Mesenchymal stem cell (in vitro differentiated cells and primary cell): ENCODE results near the gene AGAP1.
A peak's percentile ranks its signal among the peaks of the same experiment; 100 is the strongest.

ENCODE experiments used
- DNase-seq: peaks from one replicate; pipeline ENCODE4 v3.0.0-alpha.2; 2013
- H2AFZ ChIP-seq: one replicate; pipeline ENCODE4 v1.6.1; 2013; ENCODE audit warnings: low read depth, mild to moderate bottlenecking, control low read depth, inconsistent platforms, low read length, moderate library complexity
- H2AK5ac ChIP-seq: 2 replicates; pipeline ENCODE4 v1.6.1; 2013; ENCODE audit warnings: low read length, moderate library complexity, mild to moderate bottlenecking, inconsistent platforms; ENCODE audit not compliant: severe bottlenecking
- H2BK120ac ChIP-seq: one replicate; pipeline ENCODE4 v1.6.1; 2013; ENCODE audit warnings: low read depth, mild to moderate bottlenecking, inconsistent platforms, low read length, moderate library complexity
- H2BK12ac ChIP-seq, 2 experiments: one replicate each; pipeline ENCODE4 v1.6.1; 2013; ENCODE audit warnings: inconsistent platforms in 2 of 2, low read length in 2 of 2, mild to moderate bottlenecking in 2 of 2, moderate library complexity in 2 of 2, control low read depth in 1 of 2
- H2BK15ac ChIP-seq: one replicate; pipeline ENCODE4 v1.6.1; 2013; ENCODE audit warnings: mild to moderate bottlenecking, low read depth, inconsistent platforms; ENCODE audit not compliant: poor library complexity, severe bottlenecking
- H2BK5ac ChIP-seq: 2 replicates; pipeline ENCODE4 v1.6.1; 2013; ENCODE audit warnings: low read depth, mild to moderate bottlenecking, low read length, control low read depth, inconsistent platforms; ENCODE audit not compliant: poor library complexity, severe bottlenecking
- H3K14ac ChIP-seq, 2 experiments: one replicate each; pipeline ENCODE4 v1.6.1; 2013; ENCODE audit warnings: inconsistent platforms in 2 of 2, low read length in 2 of 2, control low read depth in 1 of 2, mild to moderate bottlenecking in 1 of 2, moderate library complexity in 1 of 2
- H3K18ac ChIP-seq, 2 experiments: one replicate each; pipeline ENCODE4 v1.6.1; 2013; ENCODE audit warnings: inconsistent platforms in 2 of 2, low read length in 2 of 2, control low read depth in 1 of 2, low read depth in 1 of 2, mild to moderate bottlenecking in 1 of 2
- H3K23ac ChIP-seq, 2 experiments: one replicate each; pipeline ENCODE4 v1.6.1; 2013; ENCODE audit warnings: inconsistent platforms in 2 of 2, low read length in 2 of 2, mild to moderate bottlenecking in 2 of 2, moderate library complexity in 2 of 2, control low read depth in 1 of 2
- H3K27ac ChIP-seq: 2 replicates; pipeline ENCODE4 v1.5.1; 2013; ENCODE audit warnings: mild to moderate bottlenecking, moderate library complexity, low read length, control low read depth, inconsistent platforms; ENCODE audit not compliant: poor library complexity, severe bottlenecking
- H3K27me3 ChIP-seq, 2 experiments: 2 replicates each; pipeline versions ENCODE4 v1.6.1 to v1.7.0; 2013; ENCODE audit warnings: low read length in 2 of 2, mild to moderate bottlenecking in 2 of 2, moderate library complexity in 2 of 2, control low read depth in 1 of 2, inconsistent platforms in 1 of 2; ENCODE audit not compliant: control insufficient read depth in 1 of 2, insufficient read depth in 1 of 2
- H3K36me3 ChIP-seq, 2 experiments: 2 replicates each; pipeline versions ENCODE4 v1.6.1 to v1.7.0; 2013; ENCODE audit warnings: low read length in 2 of 2, control low read depth in 1 of 2, inconsistent platforms in 1 of 2, low read depth in 1 of 2, mild to moderate bottlenecking in 1 of 2; ENCODE audit not compliant: insufficient read depth in 2 of 2, control insufficient read depth in 1 of 2
- H3K4ac ChIP-seq, 2 experiments: one replicate each; pipeline ENCODE4 v1.6.1; 2013; ENCODE audit warnings: inconsistent platforms in 2 of 2, low read length in 2 of 2, mild to moderate bottlenecking in 2 of 2, moderate library complexity in 2 of 2, control low read depth in 1 of 2, low read depth in 1 of 2
- H3K4me1 ChIP-seq: 2 replicates; pipeline ENCODE4 v1.6.1; 2013; ENCODE audit warnings: low read depth, low read length, control low read depth; ENCODE audit not compliant: control insufficient read depth, insufficient read depth
- H3K4me2 ChIP-seq: 2 replicates; pipeline ENCODE4 v1.6.1; 2013; ENCODE audit warnings: low read length, mild to moderate bottlenecking, inconsistent platforms; ENCODE audit not compliant: poor library complexity, severe bottlenecking
- H3K4me3 ChIP-seq, 2 experiments: 2 replicates each; pipeline versions ENCODE4 v1.5.1 to v1.7.0; 2013; ENCODE audit warnings: low read length in 2 of 2, mild to moderate bottlenecking in 2 of 2, control low read depth in 1 of 2, low read depth in 1 of 2; ENCODE audit not compliant: insufficient read depth in 1 of 2
- H3K79me1 ChIP-seq: replicated peaks from 2 replicates; pipeline ENCODE4 v1.6.1; 2013; ENCODE audit warnings: mild to moderate bottlenecking, control low read depth, low read length, inconsistent platforms; ENCODE audit not compliant: poor library complexity, severe bottlenecking
- H3K9ac ChIP-seq: 2 replicates; pipeline ENCODE4 v1.7.0; 2013; ENCODE audit warnings: mild to moderate bottlenecking, low read length, moderate library complexity
- H3K9me3 ChIP-seq: 2 replicates; pipeline ENCODE4 v1.7.0; 2013; ENCODE audit warnings: mild to moderate bottlenecking, low read length; ENCODE audit not compliant: control insufficient read depth
- H4K8ac ChIP-seq: one replicate; pipeline ENCODE4 v1.6.1; 2013; ENCODE audit warnings: inconsistent platforms, mild to moderate bottlenecking, low read length, moderate library complexity
- H4K91ac ChIP-seq: one replicate; pipeline ENCODE4 v1.6.1; 2013; ENCODE audit warnings: mild to moderate bottlenecking, low read length, inconsistent platforms
- WGBS: methylation state at CpG from one replicate; pipeline ENCODE4 v1.1.7; 2013; ENCODE audit warnings: mixed read lengths; 5-methylcytosine and 5-hydroxymethylcytosine counted together

AGAP1 gene

GRCh38 chr2:235553291-235553690 lies 59.4 kb downstream of the AGAP1 start:
- H3K79me1 ChIP-seq: peaks cover 64% of the 10 kb centered on the region
- no peak overlapping the region for H4K8ac ChIP-seq
- no peak overlapping the region for H4K91ac ChIP-seq
- no peak overlapping the region for H3K23ac ChIP-seq
- no peak overlapping the region for H3K4me2 ChIP-seq
- H2BK12ac ChIP-seq: no peak overlapping the region
- DNase-seq: no peak
- no peak overlapping the region for H2BK120ac ChIP-seq
- no peak overlapping the region for H3K14ac ChIP-seq
- H3K4me1 ChIP-seq: peaks cover 29% of the 10 kb centered on the region
- no peak overlapping the region for H3K4ac ChIP-seq
- WGBS: 98% methylated on average over 5 of the region's 6 CpGs
- no peak overlapping the region for H3K27ac ChIP-seq
- no peak overlapping the region for H2BK5ac ChIP-seq
- no peak overlapping the region for H3K4me3 ChIP-seq
- H2AFZ ChIP-seq: no peak overlapping the region
- no peak overlapping the region for H3K18ac ChIP-seq
- H3K36me3 ChIP-seq: peaks cover 0 to 4% of the 10 kb centered on the region in 2 experiments
- H2BK15ac ChIP-seq: no peak overlapping the region
- no peak overlapping the region for H2AK5ac ChIP-seq
- no peaks in the 10 kb centered on the region for H3K27me3 ChIP-seq
- no peaks in the 10 kb centered on the region for H3K9me3 ChIP-seq
- no peak overlapping the region for H3K9ac ChIP-seq

GRCh38 chr2:235553696-235554100 lies 59.9 kb downstream of the AGAP1 start:
- Histone ChIP-seq H4K91ac (no peak overlapping the region), H3K4ac (no peak overlapping the region), H2BK15ac (no peak overlapping the region), H2BK5ac (no peak overlapping the region), H3K4me3 (no peak overlapping the region), H2BK12ac (no peak overlapping the region), H3K79me1 (peaks cover 64% of the 10 kb centered on the region), H3K9ac (no peak overlapping the region), H3K23ac (no peak overlapping the region), H3K36me3 (peaks cover 0 to 4% of the 10 kb centered on the region in 2 experiments), H2AK5ac (no peak overlapping the region), H4K8ac (no peak overlapping the region), H3K27me3 (no peaks in the 10 kb centered on the region), H2AFZ (no peak overlapping the region), H3K18ac (no peak overlapping the region), H3K27ac (no peak overlapping the region), H3K4me2 (peak overlapping the region; percentile 25), H3K4me1 (peaks cover 29% of the 10 kb centered on the region), H3K9me3 (no peaks in the 10 kb centered on the region), H2BK120ac (no peak overlapping the region), H3K14ac (peak overlapping the region in 1 of 2 experiments; percentile 14)
- no peak for DNase-seq
- 83% methylated on average over 13 of the region's 13 CpGs for WGBS

GRCh38 chr2:235554385-235554784 lies 60.5 kb downstream of the AGAP1 start:
- no peak for DNase-seq
- no peak overlapping the region for H3K27ac ChIP-seq
- no peak overlapping the region for H3K23ac ChIP-seq
- WGBS: 97% methylated on average over 6 of the region's 6 CpGs
- H3K4me3 ChIP-seq: no peak overlapping the region
- no peak overlapping the region for H2AK5ac ChIP-seq
- H3K18ac ChIP-seq: no peak overlapping the region
- no peak overlapping the region for H2BK12ac ChIP-seq
- no peak overlapping the region for H3K4ac ChIP-seq
- no peak overlapping the region for H2BK120ac ChIP-seq
- H3K14ac ChIP-seq: no peak overlapping the region
- H3K79me1 ChIP-seq: peaks cover 64% of the 10 kb centered on the region
- no peak overlapping the region for H3K4me2 ChIP-seq
- H2AFZ ChIP-seq: no peak overlapping the region
- no peaks in the 10 kb centered on the region for H3K9me3 ChIP-seq
- H3K27me3 ChIP-seq: no peaks in the 10 kb centered on the region
- no peak overlapping the region for H4K8ac ChIP-seq
- no peak overlapping the region for H2BK5ac ChIP-seq
- H4K91ac ChIP-seq: no peak overlapping the region
- H3K9ac ChIP-seq: no peak overlapping the region
- peaks cover 0 to 4% of the 10 kb centered on the region in 2 experiments for H3K36me3 ChIP-seq
- H3K4me1 ChIP-seq: peaks cover 29% of the 10 kb centered on the region
- H2BK15ac ChIP-seq: no peak overlapping the region

GRCh38 chr2:235554936-235555335 lies 61.1 kb downstream of the AGAP1 start:
- no peak overlapping the region for H2AFZ ChIP-seq
- WGBS: 96% methylated on average over 9 of the region's 9 CpGs
- peaks cover 0 to 3% of the 10 kb centered on the region in 2 experiments for H3K36me3 ChIP-seq

More at GRCh38 chr2:235554936-235555335, 61.1 kb downstream of the AGAP1 start:
- H3K4me2 ChIP-seq: no peak overlapping the region
- no peak overlapping the region for H3K23ac ChIP-seq
- no peak overlapping the region for H2AK5ac ChIP-seq
- DNase-seq: no peak
- H2BK15ac ChIP-seq: no peak overlapping the region
- no peak overlapping the region for H4K91ac ChIP-seq
- H3K9me3 ChIP-seq: no peaks in the 10 kb centered on the region
- H2BK12ac ChIP-seq: no peak overlapping the region
- H4K8ac ChIP-seq: no peak overlapping the region
- H3K27me3 ChIP-seq: no peaks in the 10 kb centered on the region
- H3K14ac ChIP-seq: no peak overlapping the region
- no peak overlapping the region for H2BK5ac ChIP-seq
- H3K4me3 ChIP-seq: no peak overlapping the region
- H3K79me1 ChIP-seq: peaks cover 59% of the 10 kb centered on the region
- no peak overlapping the region for H3K9ac ChIP-seq
- H2BK120ac ChIP-seq: no peak overlapping the region
- H3K27ac ChIP-seq: no peak overlapping the region
- no peak overlapping the region for H3K4ac ChIP-seq
- peaks cover 29% of the 10 kb centered on the region for H3K4me1 ChIP-seq
- no peak overlapping the region for H3K18ac ChIP-seq
